Duodenal mucosa (tissue), 2 donors: ENCODE results near the gene CD300A.

Experiments
- H3K27ac ChIP-seq: one replicate; pipeline ENCODE4 v1.7.0; 2013; ENCODE audit warnings: low read depth, low read length
- H3K27me3 ChIP-seq, 2 donors: one replicate each; pipeline ENCODE4 v1.7.0; 2013; ENCODE audit warnings: low read length in 2 of 2, control low read depth in 1 of 2; ENCODE audit not compliant: insufficient read depth in 2 of 2, control insufficient read depth in 1 of 2
- H3K36me3 ChIP-seq, 2 donors: one replicate each; pipeline ENCODE4 v1.7.0; 2013; ENCODE audit warnings: low read length in 2 of 2, control low read depth in 1 of 2; ENCODE audit not compliant: insufficient read depth in 2 of 2, control insufficient read depth in 1 of 2
- H3K4me1 ChIP-seq, 2 donors: one replicate each; pipeline ENCODE4 v1.7.0; 2013; ENCODE audit warnings: low read length in 2 of 2, control low read depth in 1 of 2; ENCODE audit not compliant: insufficient read depth in 2 of 2, control insufficient read depth in 1 of 2
- H3K4me3 ChIP-seq, 2 donors: one replicate each; pipeline ENCODE4 v1.7.0; 2013; ENCODE audit warnings: low read length in 2 of 2, low read depth in 1 of 2
- H3K9ac ChIP-seq, 2 donors: one replicate each; pipeline ENCODE4 v1.7.0; 2013; ENCODE audit warnings: low read length in 2 of 2, low read depth in 1 of 2
- H3K9me3 ChIP-seq, 2 donors: one replicate each; pipeline ENCODE4 v1.7.0; 2013; ENCODE audit warnings: low read length in 2 of 2, control low read depth in 1 of 2; ENCODE audit not compliant: control insufficient read depth in 1 of 2

Gene CD300A

GRCh38 chr17:74430385-74430705 is 36.1 kb upstream of the CD300A start:
- peak overlapping the region; percentile 87 to 99 for H3K9ac ChIP-seq
- peaks cover 40 to 48% of the 10 kb centered on the region in 2 donors for H3K4me1 ChIP-seq
- peaks cover 0 to 6% of the 10 kb centered on the region in 2 donors for H3K27me3 ChIP-seq
- no peaks in the 10 kb centered on the region for H3K9me3 ChIP-seq
- peak overlapping the region; percentile 96 for H3K27ac ChIP-seq
- peak overlapping the region; percentile 80 to 82 for H3K4me3 ChIP-seq
- no peaks in the 10 kb centered on the region for H3K36me3 ChIP-seq

DNA sequence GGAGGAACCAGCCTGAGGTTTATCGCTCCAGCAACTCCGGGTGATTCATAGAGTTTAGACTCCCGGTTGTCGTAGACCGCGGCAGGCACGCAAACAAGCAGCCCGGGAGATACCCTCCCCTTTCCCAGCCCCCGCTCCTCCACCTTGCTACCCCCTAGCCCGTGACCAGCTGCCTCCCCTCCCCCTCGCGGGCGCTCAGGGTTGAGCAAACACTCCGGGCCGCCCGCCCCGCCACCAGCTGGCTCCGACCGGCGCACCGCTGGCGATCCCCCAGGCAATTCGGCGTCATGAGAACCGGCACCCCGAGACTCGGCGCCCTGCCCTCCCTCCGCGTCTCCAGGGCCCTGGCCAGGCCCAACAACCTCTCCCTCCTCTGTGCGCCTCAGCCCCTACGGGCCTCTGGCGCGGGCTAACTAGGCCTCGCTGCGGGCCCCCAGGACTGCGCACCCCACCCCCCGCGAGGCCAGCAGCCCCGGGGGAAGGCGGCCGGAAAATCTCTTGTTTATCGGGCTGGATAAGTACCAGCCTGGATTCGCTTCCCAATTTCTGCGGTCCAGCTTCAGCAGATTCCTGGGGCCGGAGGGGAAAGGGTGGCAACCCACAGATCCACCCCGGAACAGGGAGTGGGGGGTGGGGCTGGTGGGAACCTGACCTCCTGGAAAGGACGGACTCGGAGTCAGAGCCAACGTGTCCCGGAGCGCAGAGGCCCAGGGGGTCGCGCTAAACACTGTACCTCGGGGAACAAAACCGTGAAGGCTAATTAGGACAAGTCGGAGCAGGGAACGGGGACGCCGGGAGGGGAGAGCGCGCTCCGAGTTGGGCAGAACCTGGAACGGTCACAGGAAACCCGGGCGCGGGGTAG is 35.5 kb upstream of the CD300A start:
- Histone ChIP-seq H3K36me3 (no peaks in the 10 kb centered on the region), H3K4me3 (peak overlapping the region; percentile 80 to 82), H3K9me3 (no peaks in the 10 kb centered on the region), H3K27me3 (peaks cover 0 to 6% of the 10 kb centered on the region in 2 donors), H3K9ac (peak overlapping the region; percentile 87 to 99), H3K4me1 (peaks cover 40 to 48% of the 10 kb centered on the region in 2 donors), H3K27ac (peak overlapping the region; percentile 96)

DNA sequence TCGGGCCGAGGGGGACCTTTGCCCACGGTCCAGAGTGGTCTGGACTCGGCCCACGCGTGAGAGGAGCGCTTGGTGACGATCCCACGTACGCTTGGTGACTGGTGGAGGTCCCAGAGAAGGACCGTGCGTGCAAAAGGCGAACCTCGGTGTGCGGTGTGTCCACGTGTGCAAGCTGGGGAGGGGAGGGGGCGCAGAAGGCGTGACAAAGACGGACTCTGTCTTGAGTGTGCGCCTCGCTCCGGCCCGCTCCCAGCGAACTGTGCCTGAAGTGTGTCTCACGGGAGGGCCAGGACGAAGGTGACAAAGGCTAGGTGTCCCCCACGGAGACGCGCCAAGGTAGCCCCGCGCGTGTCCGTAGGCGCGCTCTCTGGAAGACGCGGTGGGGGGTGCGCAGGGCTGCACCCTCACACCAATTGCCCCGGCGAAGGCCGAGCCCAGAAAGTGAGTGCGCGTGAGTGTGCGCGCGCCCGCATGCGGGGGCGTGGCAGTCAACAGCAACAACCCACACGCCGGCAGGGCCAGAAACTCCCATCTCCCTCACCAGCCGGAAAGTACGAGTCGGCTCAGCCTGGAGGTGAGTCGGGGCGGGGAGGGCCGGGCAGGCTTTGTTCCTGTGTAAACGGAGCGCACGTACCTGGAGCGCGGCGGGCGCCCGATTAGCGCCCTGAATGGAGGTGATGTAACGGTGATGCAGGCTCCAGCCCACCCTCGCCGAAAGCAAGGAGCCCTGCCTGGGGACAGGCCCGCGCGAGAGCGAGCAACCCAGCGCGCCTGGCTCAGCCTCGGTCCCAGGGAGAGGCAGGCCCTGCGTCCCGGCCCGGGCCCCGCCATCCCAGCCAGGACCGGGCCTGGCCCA is 34.6 kb upstream of the CD300A start, which contains the start of gene GPRC5C:
Gene GPRC5C (plus strand): TSS at position 521 of the 856 bp plus-strand sequence. CDS start 7,689 bp downstream, outside the sequence.
- Histone ChIP-seq H3K4me3 (peak within 1 kb of the TSS; percentile 80 to 82), H3K27ac (peak within 1 kb of the TSS; percentile 96), H3K27me3 (peaks cover 0 to 6% of the 10 kb centered on the region in 2 donors), H3K36me3 (no peaks in the 10 kb centered on the region), H3K9me3 (no peaks in the 10 kb centered on the region), H3K9ac (peak within 1 kb of the TSS; percentile 87 to 99), H3K4me1 (peaks cover 38 to 43% of the 10 kb centered on the region in 2 donors)

DNA sequence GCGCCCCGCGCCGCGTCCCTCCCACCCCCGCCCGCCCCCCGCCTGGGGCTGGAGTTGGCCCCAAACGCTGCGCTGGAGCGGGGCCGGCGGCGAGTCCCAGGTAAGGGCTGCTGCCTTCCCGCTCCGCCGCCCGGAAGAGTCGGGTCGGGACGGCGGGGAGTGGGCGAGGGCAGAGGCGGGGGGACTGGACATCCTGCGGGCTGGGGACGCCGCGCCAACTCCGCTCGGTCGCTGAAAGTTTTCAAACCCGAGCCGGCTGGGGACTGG is 34.1 kb upstream of the CD300A start:
- Histone ChIP-seq H3K4me3 (peak overlapping the region; percentile 80 to 82), H3K9me3 (peaks cover 0 to 1% of the 10 kb centered on the region in 2 donors), H3K27me3 (peaks cover 0 to 6% of the 10 kb centered on the region in 2 donors), H3K9ac (peak overlapping the region; percentile 51 to 99), H3K36me3 (no peaks in the 10 kb centered on the region), H3K4me1 (peaks cover 32 to 38% of the 10 kb centered on the region in 2 donors), H3K27ac (no peak overlapping the region)

DNA sequence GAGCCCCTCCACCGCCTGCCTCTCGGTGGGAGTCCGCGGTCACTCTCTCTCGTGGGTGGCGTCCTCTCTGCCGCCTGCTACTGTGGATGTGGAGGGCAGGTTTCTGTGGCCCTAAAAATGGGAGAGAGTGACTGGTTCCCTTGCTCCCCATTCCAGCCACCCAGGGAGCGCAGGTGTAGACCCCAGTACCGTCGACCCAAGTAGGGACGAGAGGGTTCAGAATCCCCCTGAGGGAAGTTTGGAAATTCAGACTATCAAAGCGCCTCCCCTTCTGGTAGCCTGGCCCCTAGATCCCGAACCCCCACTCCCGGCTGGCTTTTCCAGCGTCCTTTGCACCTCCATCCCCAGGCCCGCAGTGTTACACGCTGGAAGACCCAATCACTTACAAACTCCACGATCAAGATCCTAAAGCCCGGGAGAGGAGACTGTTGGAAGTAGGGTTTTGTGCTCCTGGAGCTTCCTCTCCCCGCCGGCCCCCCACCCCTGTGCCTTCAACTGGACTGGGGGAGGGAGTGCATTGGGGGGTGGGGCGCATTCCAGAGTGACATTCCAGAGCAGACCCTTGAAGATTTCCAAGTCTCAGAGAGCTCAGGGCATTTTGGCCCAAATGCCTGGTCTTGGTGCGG is 33.6 kb upstream of the CD300A start:
- peaks cover 27 to 32% of the 10 kb centered on the region in 2 donors for H3K4me1 ChIP-seq
- H3K9ac ChIP-seq: peak overlapping the region; percentile 51 to 99
- H3K4me3 ChIP-seq: peak overlapping the region; percentile 80 to 82
- peaks cover 0 to 7% of the 10 kb centered on the region in 2 donors for H3K9me3 ChIP-seq
- H3K27me3 ChIP-seq: peaks cover 0 to 6% of the 10 kb centered on the region in 2 donors
- H3K36me3 ChIP-seq: no peaks in the 10 kb centered on the region
- H3K27ac ChIP-seq: peak overlapping the region; percentile 28

DNA sequence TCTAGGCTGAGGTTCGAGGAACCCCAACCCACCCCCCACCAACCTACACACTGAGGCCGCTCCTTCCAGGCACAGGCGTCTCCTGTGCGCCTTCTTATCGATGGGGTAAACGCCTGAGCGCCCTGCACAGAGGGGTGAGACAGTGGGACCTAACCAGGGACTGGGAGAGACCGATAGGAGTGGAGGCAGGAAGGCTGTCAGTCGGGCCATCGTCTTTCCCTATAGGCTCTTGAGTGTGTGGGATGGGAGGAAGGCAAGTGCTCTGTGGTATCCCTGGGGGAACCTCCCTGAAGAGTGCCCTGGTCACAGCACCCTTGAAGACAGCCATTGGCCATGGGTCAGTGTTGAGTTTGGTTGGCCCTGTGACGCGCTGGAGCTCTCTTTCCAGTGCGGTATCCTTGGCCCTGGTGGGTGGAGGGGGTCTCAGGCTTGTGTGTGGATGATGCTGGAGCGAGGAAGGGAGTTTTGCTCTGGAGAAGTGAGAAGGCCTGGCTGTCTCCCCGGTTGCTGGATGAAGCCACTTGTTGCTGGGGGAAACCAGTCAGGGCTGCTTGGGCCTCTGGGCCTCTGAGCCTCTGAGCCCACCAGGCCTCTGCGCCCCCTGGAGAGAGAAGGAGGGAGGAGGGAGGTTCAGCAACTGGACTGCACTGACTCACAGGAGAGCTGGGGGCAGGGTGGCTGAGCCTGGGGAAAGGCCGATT is 32.9 kb upstream of the CD300A start:
- Histone ChIP-seq H3K4me3 (peak overlapping the region in 1 of 2 donors; percentile 80), H3K4me1 (peaks cover 22 to 26% of the 10 kb centered on the region in 2 donors), H3K9me3 (peaks cover 0 to 8% of the 10 kb centered on the region in 2 donors), H3K27me3 (peaks cover 0 to 6% of the 10 kb centered on the region in 2 donors), H3K27ac (no peak overlapping the region), H3K9ac (peak overlapping the region in 1 of 2 donors; percentile 99), H3K36me3 (no peaks in the 10 kb centered on the region)

DNA sequence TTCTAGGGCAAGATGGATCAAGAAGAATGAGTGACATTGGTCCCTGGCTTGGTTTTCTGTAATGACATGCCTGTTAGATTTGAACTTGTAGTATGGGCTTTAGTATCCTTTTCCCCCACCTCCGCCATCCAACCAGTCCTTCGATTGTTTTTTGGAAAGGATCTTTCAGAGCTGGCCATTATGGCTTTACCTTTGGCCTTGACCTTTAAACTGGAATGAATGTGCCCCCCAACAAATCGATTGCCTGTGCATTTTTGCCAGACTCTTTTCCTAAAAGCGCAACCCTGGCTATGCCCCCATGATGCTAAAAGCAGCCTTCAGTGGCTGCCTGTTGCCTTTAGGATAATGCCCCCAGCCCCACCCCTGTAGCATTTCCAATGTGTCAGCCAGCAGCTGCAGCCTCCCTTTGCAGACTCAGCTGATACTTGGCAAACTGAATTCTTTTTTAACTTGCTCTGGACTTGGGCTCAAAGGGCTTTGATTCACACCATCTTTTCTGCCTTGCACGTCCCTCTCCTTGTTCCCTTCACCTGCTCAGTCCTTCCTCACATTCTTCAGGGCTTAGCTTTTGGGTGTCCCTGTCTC is 30.6 kb upstream of the CD300A start:
- peaks cover 11 to 17% of the 10 kb centered on the region in 2 donors for H3K4me1 ChIP-seq
- no peak overlapping the region for H3K27ac ChIP-seq
- H3K9ac ChIP-seq: no peak overlapping the region
- H3K4me3 ChIP-seq: no peak overlapping the region
- peaks cover 0 to 8% of the 10 kb centered on the region in 2 donors for H3K9me3 ChIP-seq
- peaks cover 0 to 4% of the 10 kb centered on the region in 2 donors for H3K27me3 ChIP-seq
- H3K36me3 ChIP-seq: peaks cover 0 to 10% of the 10 kb centered on the region in 2 donors

GRCh38 chr17:74437702-74438101 is 28.7 kb upstream of the CD300A start:
- H3K9me3 ChIP-seq: peaks cover 0 to 8% of the 10 kb centered on the region in 2 donors
- H3K9ac ChIP-seq: no peak overlapping the region
- H3K36me3 ChIP-seq: peaks cover 0 to 10% of the 10 kb centered on the region in 2 donors
- H3K4me1 ChIP-seq: peaks cover 10 to 17% of the 10 kb centered on the region in 2 donors
- no peaks in the 10 kb centered on the region for H3K27me3 ChIP-seq
- no peak overlapping the region for H3K27ac ChIP-seq
- no peak overlapping the region for H3K4me3 ChIP-seq
